Measurements from ENCODE around the gene TAS1R2. TPM values are rescaled to one million over a fixed set of nuclear protein-coding genes. Genes with fewer than 3 reads are reported as not detected.
A peak's percentile ranks its signal among the peaks of the same experiment; 100 is the strongest.

Gene TAS1R2
- total and polyA plus RNA-seq, 2 experiments from 2014 or later: not detected

GRCh38 chr1:18907021-18907916 is 47.8 kb upstream of the TAS1R2 start:
- H3K9me2 ChIP-seq (ENCODE audit: insufficient read depth): no peaks in the 10 kb centered on the region
- no peaks in the 10 kb centered on the region for H3K27me3 ChIP-seq (ENCODE audit: insufficient read depth)
- DNase-seq (ENCODE audit: low spot score): peak; percentile 77
- H3K4me3 Mint-ChIP-seq: no peak overlapping the region; the same call in 2 of the 3 replicates
- H3K27ac Mint-ChIP-seq: no peak overlapping the region; the same call in 1 of the 2 replicates
- H3K27me3 Mint-ChIP-seq (ENCODE audit: insufficient read depth, low read depth, poor library complexity): peaks cover 10% of the 10 kb centered on the region
- H3K4me1 ChIP-seq (ENCODE audit: insufficient read depth): peaks cover 3% of the 10 kb centered on the region; the same call in 1 of the 2 replicates
- no peaks in the 10 kb centered on the region for H4K20me1 ChIP-seq (replicated peaks; ENCODE audit: insufficient read depth)
- TF ChIP-seq CTCF (conservative IDR thresholded peaks at IDR 0.05; ENCODE audit: low read depth in 2 of 2) (peak; percentile 65 to 100), NANOG (IDR thresholded peaks at IDR 0.05; ENCODE audit: borderline replicate concordance) (no peak), POLR2AphosphoS5 (IDR thresholded peaks at IDR 0.05; ENCODE audit: low read depth) (no peak), JUNB (IDR thresholded peaks at IDR 0.05; ENCODE audit: unreplicated experiment) (no peak)
- H3K4me3 ChIP-seq: no peak overlapping the region
- peaks cover 20% of the 10 kb centered on the region for H3K4me1 Mint-ChIP-seq
- no peak overlapping the region for H3K4me2 ChIP-seq
- peak; percentile 54 for ATAC-seq
- no peak overlapping the region for H2AFZ ChIP-seq
- no peak overlapping the region for H3K27ac ChIP-seq (ENCODE audit: low read depth)
- H3K36me3 ChIP-seq (ENCODE audit: insufficient read depth): no peaks in the 10 kb centered on the region
- no peaks in the 10 kb centered on the region for H3K79me2 ChIP-seq (replicated peaks; ENCODE audit: insufficient read depth)
- H3K9me3 Mint-ChIP-seq: no peaks in the 10 kb centered on the region
- 0 out of 2 replicates have a peak, but pooled peaks cover 5% of the 10 kb centered on the region for H3F3A ChIP-seq (replicated peaks; ENCODE audit: low read depth)
- H3K36me3 Mint-ChIP-seq (ENCODE audit: low read depth): no peaks in the 10 kb centered on the region

- H3K4me1 Mint-ChIP-seq: peaks cover 29% of the 10 kb centered on the region
- H3K4me3 Mint-ChIP-seq: peak overlapping the region; percentile 91
- no peak for DNase-seq (ENCODE audit: low spot score)
- H3K27me3 ChIP-seq (ENCODE audit: insufficient read depth): no peaks in the 10 kb centered on the region
- H3K27me3 Mint-ChIP-seq (ENCODE audit: insufficient read depth, low read depth, poor library complexity): peaks cover 10% of the 10 kb centered on the region
- no peaks in the 10 kb centered on the region; the same call in 1 of the 2 replicates for H4K20me1 ChIP-seq (replicated peaks; ENCODE audit: insufficient read depth)
- H3K4me3 ChIP-seq: peak overlapping the region; percentile 98
- H3K27ac ChIP-seq (ENCODE audit: low read depth): no peak overlapping the region
- H3K36me3 Mint-ChIP-seq (ENCODE audit: low read depth): no peaks in the 10 kb centered on the region
- H3K4me1 ChIP-seq (ENCODE audit: insufficient read depth): peaks cover 15% of the 10 kb centered on the region
- no peaks in the 10 kb centered on the region for H3K9me2 ChIP-seq (ENCODE audit: insufficient read depth)
- no peak overlapping the region for H3K27ac Mint-ChIP-seq
- no peaks in the 10 kb centered on the region; the same call in 2 of the 3 replicates for H3K9me3 Mint-ChIP-seq
- 0 out of 2 replicates have a peak, but pooled peaks cover 5% of the 10 kb centered on the region for H3F3A ChIP-seq (replicated peaks; ENCODE audit: low read depth)
- H3K4me2 ChIP-seq: peak overlapping the region; percentile 79
- no peak overlapping the region for H2AFZ ChIP-seq
- peaks cover 12% of the 10 kb centered on the region for H3K79me2 ChIP-seq (replicated peaks; ENCODE audit: insufficient read depth)
- no peaks in the 10 kb centered on the region for H3K36me3 ChIP-seq (ENCODE audit: insufficient read depth)
- ATAC-seq: no peak
- no peak for TF ChIP-seq POLR2AphosphoS5 (IDR thresholded peaks at IDR 0.05; ENCODE audit: low read depth)
- TF ChIP-seq NANOG (IDR thresholded peaks at IDR 0.05; ENCODE audit: borderline replicate concordance): no peak
- TF ChIP-seq EZH2 (IDR thresholded peaks at IDR 0.05; ENCODE audit: low read depth, unreplicated experiment): no peak
- TF ChIP-seq EZH2phosphoT487 (IDR thresholded peaks at IDR 0.05; ENCODE audit: unreplicated experiment): no peak
- no peak for TF ChIP-seq CTCF (conservative IDR thresholded peaks at IDR 0.05; ENCODE audit: low read depth in 2 of 2)
- TF ChIP-seq ZNF462 (CRISPR knock-in tag; IDR thresholded peaks at IDR 0.05): no peak
Observed at GRCh38 chr1:18903291-18903756, 43.9 kb upstream of the TAS1R2 start.

All from GM23338 (cell line).